ENCODE results near the gene ASIC5.

The ASIC5 gene

DNA sequence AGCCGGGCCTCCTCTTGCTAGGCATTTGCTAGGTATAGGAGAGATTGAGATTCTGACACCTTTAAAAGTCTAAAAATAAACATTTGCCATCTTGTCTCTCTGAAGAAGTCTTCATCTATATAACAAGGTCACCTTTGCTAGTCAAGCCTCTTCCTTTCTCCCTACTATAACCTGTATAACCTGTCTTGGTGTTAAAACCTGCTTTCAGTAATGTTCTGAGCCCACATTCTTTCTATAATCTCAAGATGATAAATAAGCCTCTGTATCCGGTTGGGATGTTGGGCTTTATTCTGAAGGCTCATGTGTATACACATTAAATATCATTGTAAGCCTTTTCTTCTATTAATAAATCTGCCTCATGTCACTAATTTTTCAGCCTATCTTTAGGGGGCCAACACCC lies 10.2 kb downstream of the ASIC5 start:
- ChIA-PET POLR2A (no interaction called here), CTCF (no interaction called here)
- no peak for DNase-seq (ENCODE audit: extremely low spot score)
- TF ChIP-seq, protein P1, sequence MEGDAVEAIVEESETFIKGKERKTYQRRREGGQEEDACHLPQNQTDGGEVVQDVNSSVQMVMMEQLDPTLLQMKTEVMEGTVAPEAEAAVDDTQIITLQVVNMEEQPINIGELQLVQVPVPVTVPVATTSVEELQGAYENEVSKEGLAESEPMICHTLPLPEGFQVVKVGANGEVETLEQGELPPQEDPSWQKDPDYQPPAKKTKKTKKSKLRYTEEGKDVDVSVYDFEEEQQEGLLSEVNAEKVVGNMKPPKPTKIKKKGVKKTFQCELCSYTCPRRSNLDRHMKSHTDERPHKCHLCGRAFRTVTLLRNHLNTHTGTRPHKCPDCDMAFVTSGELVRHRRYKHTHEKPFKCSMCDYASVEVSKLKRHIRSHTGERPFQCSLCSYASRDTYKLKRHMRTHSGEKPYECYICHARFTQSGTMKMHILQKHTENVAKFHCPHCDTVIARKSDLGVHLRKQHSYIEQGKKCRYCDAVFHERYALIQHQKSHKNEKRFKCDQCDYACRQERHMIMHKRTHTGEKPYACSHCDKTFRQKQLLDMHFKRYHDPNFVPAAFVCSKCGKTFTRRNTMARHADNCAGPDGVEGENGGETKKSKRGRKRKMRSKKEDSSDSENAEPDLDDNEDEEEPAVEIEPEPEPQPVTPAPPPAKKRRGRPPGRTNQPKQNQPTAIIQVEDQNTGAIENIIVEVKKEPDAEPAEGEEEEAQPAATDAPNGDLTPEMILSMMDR (IDR thresholded peaks at IDR 0.05; ENCODE audit: control extremely low read depth, extremely low read depth, low read depth, missing control alignments) = no peak

DNA sequence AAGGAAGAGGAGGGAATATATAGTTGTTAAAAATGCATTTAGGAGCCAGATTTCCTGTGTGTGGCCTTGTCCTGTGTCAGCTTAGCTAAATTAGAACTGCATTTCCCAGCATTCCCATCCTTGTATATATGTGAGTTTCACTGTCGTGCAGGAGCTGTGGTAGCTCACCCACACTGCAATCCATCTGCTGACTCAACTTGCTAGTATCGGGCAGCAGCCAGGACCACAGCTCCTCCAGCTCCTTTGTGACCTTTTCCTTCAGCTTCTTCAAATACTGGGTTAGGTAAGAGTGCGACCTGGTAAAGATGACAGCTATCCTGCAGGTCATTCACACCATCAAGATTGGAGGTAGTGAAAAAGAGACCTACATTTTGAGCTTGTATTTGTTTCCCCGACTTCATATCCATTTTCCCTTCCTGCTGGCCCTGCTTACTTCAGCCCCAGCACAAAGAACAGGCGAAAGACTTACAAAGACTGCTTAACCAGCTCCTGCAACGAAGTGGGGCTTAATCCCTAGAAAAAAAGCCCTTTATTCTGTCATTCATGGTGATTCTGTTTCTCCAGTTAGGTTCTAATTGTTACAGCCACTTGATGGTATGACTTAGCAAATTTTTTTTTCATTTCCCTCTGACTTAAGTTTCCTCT lies 11.4 kb downstream of the ASIC5 start:
- TF ChIP-seq, protein P1 (IDR thresholded peaks at IDR 0.05; ENCODE audit: control extremely low read depth, extremely low read depth, low read depth, missing control alignments) = no peak
- ChIA-PET POLR2A (no interaction called here), CTCF (interaction anchor here (1.1 to 1.7 kb wide), 3 partner anchors 10 to 26 kb away, joined by 3 to 4 read pairs (median 4); no protein-coding TSS in a partner anchor)
- no peak for DNase-seq (ENCODE audit: extremely low spot score)

DNA sequence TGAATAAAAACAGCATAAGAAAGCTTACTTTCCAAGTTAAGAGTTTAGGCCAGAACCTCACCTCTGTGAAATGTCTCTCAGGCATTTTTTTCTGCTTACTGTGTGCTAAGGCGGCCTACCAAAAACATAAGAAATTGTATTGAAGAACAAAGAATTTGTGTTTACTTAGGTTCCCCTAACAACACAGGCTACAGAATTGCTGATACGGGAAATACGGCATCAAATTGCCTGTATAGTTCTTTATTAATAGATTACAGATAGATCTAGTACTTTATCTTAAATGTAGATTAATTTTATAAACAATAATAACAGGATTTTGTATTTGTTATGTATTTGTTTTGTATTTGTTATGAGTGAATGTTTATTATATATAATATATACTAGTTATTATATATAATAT lies 12.9 kb downstream of the ASIC5 start:
- TF ChIP-seq, protein P1 (IDR thresholded peaks at IDR 0.05; ENCODE audit: control extremely low read depth, extremely low read depth, low read depth, missing control alignments) = no peak
- ChIA-PET CTCF (interaction anchor here (1.7 kb wide), 1 partner anchor 8 kb away, joined by 4 read pairs; no protein-coding TSS in a partner anchor), POLR2A (no interaction called here)
- DNase-seq (ENCODE audit: extremely low spot score) = no peak

DNA sequence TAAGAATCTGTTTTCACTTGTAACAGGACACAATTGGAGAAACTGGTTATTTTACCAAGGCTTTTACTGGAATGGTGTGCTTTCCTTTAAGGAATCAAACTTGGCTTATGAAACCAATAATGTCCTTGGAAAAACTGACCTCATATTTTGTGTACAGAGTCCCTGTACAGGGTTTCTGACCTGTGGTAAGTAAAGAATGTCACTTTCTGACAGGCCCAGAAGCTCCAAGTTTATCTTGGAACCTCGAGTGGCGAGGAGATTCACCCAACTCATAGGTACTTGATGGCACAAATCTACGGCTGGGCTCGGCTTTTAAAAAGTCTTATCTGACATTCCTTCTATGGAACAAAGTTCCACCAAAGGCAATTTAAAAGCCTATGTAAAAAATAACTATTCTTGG lies 17.0 kb downstream of the ASIC5 start:
- ChIA-PET CTCF (no interaction called here), POLR2A (no interaction called here)
- TF ChIP-seq, protein P1 (IDR thresholded peaks at IDR 0.05; ENCODE audit: control extremely low read depth, extremely low read depth, low read depth, missing control alignments) = no peak
- DNase-seq (ENCODE audit: extremely low spot score) = no peak

DNA sequence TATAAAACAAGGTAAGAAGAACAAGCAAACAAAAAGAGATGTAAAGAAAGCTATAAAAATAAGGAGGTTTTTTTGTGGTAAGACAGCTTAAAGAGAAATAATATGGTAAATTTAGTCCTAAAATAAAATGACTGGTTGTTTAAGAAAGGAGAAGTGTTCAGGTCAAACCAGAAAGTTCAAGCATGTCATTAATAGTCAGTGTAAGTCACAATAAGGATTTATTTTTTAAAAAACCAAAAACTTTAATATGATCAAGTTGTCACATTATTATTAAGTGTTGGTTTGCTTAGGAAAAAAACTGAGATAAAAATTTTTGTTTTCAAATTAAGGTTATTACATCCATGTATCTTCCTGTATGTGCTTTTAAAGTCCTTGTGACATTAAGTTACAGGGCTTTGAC lies 19.1 kb downstream of the ASIC5 start:
- DNase-seq (ENCODE audit: extremely low spot score) = no peak
- POLR2A ChIA-PET = no interaction called here
- TF ChIP-seq, protein P1 (IDR thresholded peaks at IDR 0.05; ENCODE audit: control extremely low read depth, extremely low read depth, low read depth, missing control alignments) = no peak
- CTCF ChIA-PET = interaction anchor here (1.3 kb wide), 1 partner anchor 20 kb away, joined by 3 read pairs; no protein-coding TSS in a partner anchor

DNA sequence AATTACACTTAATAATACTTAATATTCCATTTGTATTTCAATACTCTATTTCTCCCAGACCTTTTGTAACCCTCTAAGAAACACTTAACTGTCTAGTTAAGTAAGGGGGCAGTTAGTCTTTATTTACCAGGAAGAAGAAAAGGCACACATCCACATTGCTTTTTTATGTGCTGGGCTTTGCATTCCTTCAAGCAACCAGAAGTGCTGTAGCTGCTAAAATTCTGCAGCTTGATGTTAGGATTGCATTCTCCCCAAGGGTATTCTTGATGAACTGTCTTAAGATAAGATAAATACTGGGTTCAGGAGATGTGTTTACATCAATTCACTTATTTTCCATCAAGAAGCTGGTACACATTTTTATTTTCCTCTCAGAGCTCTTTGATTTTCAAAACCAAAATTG lies 24.0 kb downstream of the ASIC5 start:
- no peak for DNase-seq (ENCODE audit: extremely low spot score)
- TF ChIP-seq, protein P1 (IDR thresholded peaks at IDR 0.05; ENCODE audit: control extremely low read depth, extremely low read depth, low read depth, missing control alignments) = no peak
- POLR2A ChIA-PET = no interaction called here
- CTCF ChIA-PET = interaction anchor here (0.9 to 1.3 kb wide), 3 partner anchors 10 to 112 kb away, joined by 3 to 4 read pairs (median 4); partner anchors contain the start of gene CTSO
